HG03521 (cell line): ENCODE data around the gene KLK8.

Experiments used
- ATAC-seq: cut with Tn5 transposase; IDR thresholded peaks from one replicate; pipeline ENCODE4 v1.9.1; 2021; ENCODE audit warnings: mild to moderate bottlenecking, moderate library complexity; ENCODE audit not compliant: unreplicated experiment

KLK8 gene

GRCh38 chr19:51018745-51019543 lies 17.5 kb upstream of the KLK8 start:
- no peak for ATAC-seq

GRCh38 chr19:51016798-51017683 lies 15.6 kb upstream of the KLK8 start:
- ATAC-seq: no peak

DNA sequence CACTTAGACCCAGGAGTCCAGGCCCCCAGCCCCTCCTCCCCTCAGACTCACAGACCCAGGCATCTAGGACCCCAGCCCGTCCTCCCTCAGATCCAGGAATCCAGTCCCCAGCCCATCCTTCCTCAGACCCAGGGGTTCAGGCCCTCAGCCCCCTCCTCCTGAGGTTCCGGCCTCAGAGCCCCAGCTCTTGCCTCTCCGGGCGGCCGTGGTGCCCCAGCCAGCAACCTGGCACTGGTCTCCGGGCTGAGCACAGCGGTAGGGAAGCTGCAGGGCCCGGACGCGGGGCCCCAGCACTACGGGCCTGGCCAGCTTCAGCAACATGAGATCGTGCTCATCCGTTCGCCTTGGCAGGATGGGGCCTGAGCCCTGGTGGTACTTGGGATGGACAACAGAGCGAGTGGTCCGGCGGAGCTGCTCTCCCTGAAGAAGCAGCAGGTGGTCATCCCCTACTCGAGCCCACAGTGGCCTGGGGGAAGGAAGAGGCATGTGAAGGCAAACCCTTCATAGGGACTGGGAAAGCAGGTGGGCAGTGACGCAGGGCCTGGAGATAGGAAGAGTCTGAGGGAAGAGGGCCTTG lies 14.4 kb upstream of the KLK8 start:
- ATAC-seq: no peak

- ATAC-seq: no peak
Measured at GRCh38 chr19:51014242-51014641, 12.8 kb upstream of the KLK8 start.

GRCh38 chr19:51012661-51013190 lies 11.3 kb upstream of the KLK8 start:
- no peak for ATAC-seq

DNA sequence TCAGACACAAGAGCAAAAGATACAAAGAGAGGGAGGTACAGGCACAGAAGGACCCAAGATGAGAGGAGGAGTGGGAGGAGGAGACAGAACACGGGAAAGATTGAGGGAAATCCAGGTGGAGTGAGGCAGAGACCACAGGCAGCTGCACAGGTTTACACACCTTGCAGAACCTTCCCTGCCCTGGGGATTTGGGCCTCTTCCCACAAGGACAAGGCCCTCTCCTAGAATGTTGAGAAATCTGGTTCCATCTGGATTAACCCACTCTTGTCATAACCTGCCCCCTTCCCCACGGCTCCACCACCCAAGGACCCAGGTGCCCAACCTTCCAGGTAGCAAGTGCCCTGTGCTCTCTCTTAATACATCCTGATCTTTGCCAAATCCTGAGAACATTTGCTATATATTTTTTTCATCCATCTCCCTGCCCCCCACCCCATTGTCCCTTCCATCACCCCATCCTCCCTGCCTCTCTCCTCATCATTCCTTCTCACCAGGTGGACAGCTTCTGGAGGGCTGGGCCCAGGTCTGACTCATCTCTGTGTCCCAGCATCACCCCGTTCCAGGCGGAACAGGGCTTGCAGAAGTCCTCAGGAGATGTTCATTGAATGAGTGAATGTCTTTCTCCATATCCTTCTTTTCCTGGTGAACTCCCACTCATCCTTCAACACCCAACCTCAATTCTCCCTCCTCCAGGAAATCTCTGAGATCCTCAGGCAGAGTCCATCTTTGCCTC lies 8.8 kb upstream of the KLK8 start:
- ATAC-seq: no peak

GRCh38 chr19:51009061-51009891 lies 7.9 kb upstream of the KLK8 start:
- no peak for ATAC-seq

DNA sequence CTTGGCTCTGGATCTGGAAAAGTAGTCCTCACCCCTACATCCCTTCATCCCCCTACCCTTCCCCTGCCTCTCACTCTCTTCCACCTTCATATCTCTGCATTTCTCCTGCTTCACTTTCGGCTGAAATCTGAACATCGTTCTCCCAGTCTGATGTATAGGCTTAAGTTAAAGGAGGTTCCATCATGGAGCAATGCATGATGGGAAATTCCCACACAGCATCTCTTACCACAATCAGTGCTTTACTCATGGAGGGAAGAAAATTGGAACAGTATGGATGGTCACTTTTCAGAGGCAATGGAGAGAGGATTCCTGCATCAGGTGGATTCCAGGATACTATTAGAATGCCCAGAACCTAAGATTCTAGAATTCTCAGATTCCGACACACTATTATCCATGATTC lies 6.1 kb upstream of the KLK8 start:
- ATAC-seq: no peak

GRCh38 chr19:51006406-51006805 lies 5.0 kb upstream of the KLK8 start:
- no peak for ATAC-seq

DNA sequence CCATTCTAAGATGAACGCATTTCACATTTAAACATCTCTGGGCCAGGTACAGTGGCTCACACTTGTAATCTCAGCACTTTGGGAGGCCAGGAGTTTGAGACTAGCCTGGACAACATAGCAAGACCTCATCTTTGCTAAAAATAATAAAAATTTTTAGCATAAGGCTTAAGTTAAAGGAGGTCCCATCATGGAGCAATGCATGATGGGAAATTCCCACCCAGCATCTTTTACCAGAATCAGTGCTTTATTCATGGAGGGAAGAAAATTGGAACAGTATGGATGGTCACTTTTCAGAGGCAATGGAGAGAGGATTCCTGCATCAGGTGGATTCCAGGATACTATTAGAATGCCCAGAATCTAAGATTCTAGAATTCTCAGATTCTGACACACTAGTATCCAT lies 3.8 kb upstream of the KLK8 start:
- ATAC-seq: no peak

DNA sequence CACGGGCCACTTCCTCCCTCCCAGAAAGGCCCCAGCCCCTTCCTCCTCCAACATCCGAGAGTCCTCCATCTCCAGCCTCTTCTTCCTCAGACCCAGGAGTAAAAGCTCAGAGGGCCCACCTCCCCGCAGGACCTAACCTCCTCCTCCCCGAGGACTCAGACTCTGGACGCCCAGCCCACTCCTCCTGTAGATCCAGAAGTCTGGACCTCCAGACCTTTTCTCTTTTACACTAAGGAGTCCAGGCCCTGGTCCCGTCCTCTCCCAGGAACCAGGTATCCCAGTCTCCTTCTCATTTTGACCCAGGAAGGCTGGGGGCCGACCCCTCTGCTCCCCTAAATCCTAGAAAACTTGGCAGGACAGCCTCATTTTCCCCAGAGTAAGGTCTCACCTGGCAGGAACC lies 1.9 kb upstream of the KLK8 start:
- no peak for ATAC-seq

DNA sequence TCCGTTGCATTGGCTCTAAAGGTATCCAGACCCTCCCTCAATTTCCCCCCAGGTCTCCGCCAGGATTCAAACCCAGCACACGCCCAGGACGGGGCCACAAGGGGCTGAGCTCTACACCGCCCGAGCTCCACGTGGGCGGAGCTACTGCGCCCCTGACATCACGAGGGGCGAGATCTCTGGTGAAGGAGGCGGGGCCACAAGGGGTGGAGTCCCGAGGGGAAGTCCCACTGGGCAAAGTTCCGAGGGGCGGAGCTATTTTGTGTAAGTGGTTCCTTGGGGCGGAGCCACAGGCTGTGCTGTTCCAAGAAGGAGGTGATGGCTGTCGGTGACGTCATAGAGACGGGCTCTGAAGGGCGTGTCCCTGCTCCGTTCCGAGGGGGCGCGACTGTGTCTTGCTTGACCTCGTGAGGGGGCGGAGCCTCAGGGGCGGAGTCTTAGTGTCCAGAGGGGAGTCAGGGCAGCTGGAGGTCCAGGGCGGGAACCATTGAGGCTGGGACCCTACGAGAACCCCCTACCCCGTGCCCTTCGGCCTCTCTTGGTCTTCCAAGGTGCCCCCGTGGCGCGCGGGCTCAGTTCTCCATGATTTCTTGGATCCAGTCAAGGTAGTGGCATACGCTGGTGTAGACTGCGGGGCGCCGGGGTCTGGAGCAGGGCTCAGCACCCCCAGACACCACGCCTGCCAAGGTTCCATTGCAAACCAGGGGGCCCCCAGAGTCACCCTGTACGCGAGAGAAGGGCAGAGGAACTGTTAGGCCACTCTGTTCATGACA lies 1.3 kb upstream of the KLK8 start:
- ATAC-seq: no peak

- no peak for ATAC-seq
Measured at GRCh38 chr19:51002089-51002532, 707 bp upstream of the KLK8 start.

- ATAC-seq: no peak
Measured at GRCh38 chr19:51000981-51001380, 423 bp downstream of the KLK8 start.

DNA sequence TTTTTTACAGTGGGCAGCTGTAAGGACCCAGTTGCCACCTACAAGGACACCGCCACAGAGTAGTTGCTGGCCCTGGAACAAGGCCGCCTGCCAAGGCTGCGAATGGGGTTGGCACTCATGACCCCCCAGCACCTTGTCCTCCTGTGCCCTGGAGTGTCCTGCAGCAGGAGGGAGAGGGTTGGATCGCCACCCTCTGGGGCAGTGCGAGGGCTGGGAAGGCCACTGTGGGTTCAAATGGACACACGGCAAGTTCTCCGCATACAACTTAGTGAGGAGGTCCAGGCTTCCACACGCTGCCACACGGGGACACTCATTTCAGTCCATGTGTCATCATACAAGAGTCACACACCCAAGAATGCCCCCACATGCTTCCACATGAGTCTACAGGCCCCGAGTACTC lies 978 bp downstream of the KLK8 start:
- no peak for ATAC-seq

DNA sequence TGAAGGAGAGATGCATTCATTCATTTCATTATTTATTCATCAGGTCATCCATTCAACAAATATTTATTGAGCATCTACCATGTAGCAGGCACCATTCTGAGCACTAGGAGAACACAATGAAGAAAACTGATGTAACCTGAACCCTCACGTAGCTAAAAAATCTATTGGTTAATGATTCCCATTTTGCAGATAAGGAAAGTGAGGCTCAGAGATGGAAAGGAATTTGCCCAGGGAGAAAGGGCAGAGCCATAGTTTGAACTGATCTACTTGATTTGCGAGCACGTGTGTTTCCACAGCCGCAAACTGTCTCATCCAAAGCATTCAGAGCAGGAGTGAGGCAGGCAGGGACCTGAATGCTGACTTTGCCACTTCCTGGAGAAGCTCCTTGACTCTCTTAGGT lies 2.7 kb downstream of the KLK8 start:
- no peak for ATAC-seq

DNA sequence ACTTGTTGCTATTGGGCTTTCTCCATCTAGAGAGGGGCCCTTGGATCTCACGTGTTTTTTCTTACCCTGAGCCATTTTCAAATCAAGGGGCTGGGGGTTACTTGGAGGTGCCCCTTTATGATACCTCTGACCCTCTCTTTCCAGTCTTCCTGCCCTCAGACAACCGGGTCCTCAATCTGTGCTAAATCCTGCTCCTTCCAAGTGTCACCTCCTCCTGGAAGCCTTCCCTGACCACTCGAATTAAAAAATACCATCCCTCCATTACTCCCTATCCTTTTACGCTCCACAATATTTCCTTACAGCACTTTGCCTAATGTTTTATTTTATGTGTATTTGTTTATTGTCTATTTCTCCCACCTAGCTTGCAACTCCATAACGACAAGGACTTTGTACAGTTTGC lies 3.3 kb downstream of the KLK8 start:
- no peak for ATAC-seq

DNA sequence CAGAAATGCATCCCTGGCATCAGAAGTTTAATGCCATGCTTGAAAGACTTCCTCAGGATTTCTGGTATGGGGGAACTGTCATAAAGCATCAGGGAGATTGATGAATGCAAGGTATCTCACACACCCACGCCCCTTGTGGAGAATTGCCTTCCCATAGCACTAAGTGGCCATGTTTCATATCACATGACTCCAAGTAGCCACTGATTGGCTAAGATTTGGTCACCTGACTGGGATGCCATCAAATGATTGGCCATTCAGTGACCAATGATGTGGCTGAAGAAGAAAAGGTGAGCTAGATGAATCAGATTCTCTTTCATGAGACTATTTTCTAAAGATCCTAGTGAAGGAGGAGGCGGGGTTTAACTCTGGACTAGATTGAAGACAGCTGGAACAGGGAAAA lies 7.3 kb downstream of the KLK8 start:
- no peak for ATAC-seq

GRCh38 chr19:50992666-50993035 lies 8.8 kb downstream of the KLK8 start:
- ATAC-seq: no peak
